Measurements from ENCODE around the gene TBC1D3D.
"Not testable (repeated sequence)": the region's sequence is repeated elsewhere in the genome, so short reads cannot be mapped to it uniquely, and the experiment has no call there.

Gene TBC1D3D

DNA sequence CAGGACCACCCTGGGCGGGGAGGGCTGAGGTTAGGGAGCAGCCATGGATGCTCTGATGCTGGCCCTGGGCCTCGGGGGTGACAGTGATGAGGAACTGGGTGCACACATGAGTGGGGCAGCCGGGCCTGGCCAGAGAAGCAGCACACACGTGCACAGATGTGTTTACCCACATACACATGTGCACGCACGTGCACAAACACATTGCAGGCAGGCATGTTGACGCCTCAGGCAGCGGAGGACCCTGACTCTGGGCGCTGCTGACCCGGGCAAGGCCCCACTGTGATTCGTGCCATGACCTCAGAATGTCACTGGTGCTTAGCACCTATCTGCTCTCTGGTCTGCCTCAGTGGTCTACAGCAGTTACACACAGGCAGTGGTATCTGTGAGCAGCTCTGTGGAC, at the start of gene TBC1D3D:
Gene TBC1D3D (plus strand): TSS at position 301 of the 400 bp plus-strand sequence. CDS start 1,585 bp downstream, outside the sequence.
- DNase-seq = not testable (repeated sequence)

DNA sequence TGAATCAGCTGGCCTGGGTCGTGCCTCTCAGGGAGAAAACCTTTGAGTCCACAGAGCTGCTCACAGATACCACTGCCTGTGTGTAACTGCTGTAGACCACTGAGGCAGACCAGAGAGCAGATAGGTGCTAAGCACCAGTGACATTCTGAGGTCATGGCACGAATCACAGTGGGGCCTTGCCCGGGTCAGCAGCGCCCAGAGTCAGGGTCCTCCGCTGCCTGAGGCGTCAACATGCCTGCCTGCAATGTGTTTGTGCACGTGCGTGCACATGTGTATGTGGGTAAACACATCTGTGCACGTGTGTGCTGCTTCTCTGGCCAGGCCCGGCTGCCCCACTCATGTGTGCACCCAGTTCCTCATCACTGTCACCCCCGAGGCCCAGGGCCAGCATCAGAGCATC, 14.8 kb upstream of the TBC1D3D start, which contains the start of gene TBC1D3L:
Gene TBC1D3L (minus strand): TSS at position 101 of the 400 bp plus-strand sequence. CDS start 1,540 bp downstream, outside the sequence.
- not testable (repeated sequence) for DNase-seq
